Mesendoderm (in vitro differentiated cells): ENCODE data around the gene TOB1.

Source experiments
- DNase-seq: peaks from one replicate; pipeline ENCODE4 v3.0.0; 2013
- H2AK5ac ChIP-seq: 2 replicates; pipeline ENCODE4 v1.6.1; 2013; ENCODE audit warnings: low read length, inconsistent platforms
- H2BK120ac ChIP-seq: 2 replicates; pipeline ENCODE4 v1.6.1; 2013; ENCODE audit warnings: low read depth, mild to moderate bottlenecking, low read length, moderate library complexity, mixed read lengths
- H2BK15ac ChIP-seq: replicated peaks from 2 replicates; pipeline ENCODE4 v1.6.1; 2013; ENCODE audit warnings: low read depth, mild to moderate bottlenecking, moderate library complexity
- H2BK5ac ChIP-seq: 2 replicates; pipeline ENCODE4 v1.6.1; 2013; ENCODE audit warnings: low read length, inconsistent platforms
- H3K18ac ChIP-seq: 2 replicates; pipeline ENCODE4 v1.6.1; 2013; ENCODE audit warnings: mild to moderate bottlenecking, low read length, mixed read lengths
- H3K23ac ChIP-seq: one replicate; pipeline ENCODE4 v1.6.1; 2013; ENCODE audit warnings: low read length
- H3K27ac ChIP-seq: 2 replicates; pipeline ENCODE4 v1.5.1; 2013; ENCODE audit warnings: low read depth, mild to moderate bottlenecking, inconsistent platforms, low read length, moderate library complexity
- H3K27me3 ChIP-seq: 2 replicates; pipeline ENCODE4 v1.6.1; 2013; ENCODE audit warnings: low read length, control low read depth, mild to moderate bottlenecking, inconsistent platforms; ENCODE audit not compliant: insufficient read depth, poor library complexity
- H3K36me3 ChIP-seq: 2 replicates; pipeline ENCODE4 v1.6.1; 2013; ENCODE audit warnings: low read length, inconsistent platforms; ENCODE audit not compliant: control insufficient read depth, insufficient read depth
- H3K4ac ChIP-seq: one replicate; pipeline ENCODE4 v1.6.1; 2013; ENCODE audit warnings: low read depth, mild to moderate bottlenecking, low read length, moderate library complexity
- H3K4me1 ChIP-seq: 2 replicates; pipeline ENCODE4 v1.6.1; 2013; ENCODE audit warnings: low read depth, low read length, inconsistent platforms; ENCODE audit not compliant: control insufficient read depth
- H3K4me2 ChIP-seq: 2 replicates; pipeline ENCODE4 v1.6.1; 2013; ENCODE audit warnings: low read length
- H3K4me3 ChIP-seq: 2 replicates; pipeline ENCODE4 v1.5.1; 2013; ENCODE audit warnings: mild to moderate bottlenecking, low read length
- H3K56ac ChIP-seq: one replicate; pipeline ENCODE4 v1.6.1; 2013; ENCODE audit warnings: low read length
- H3K79me1 ChIP-seq: 2 replicates; pipeline ENCODE4 v1.6.1; 2013; ENCODE audit warnings: low read length, inconsistent platforms
- H3K79me2 ChIP-seq: 2 replicates; pipeline ENCODE4 v1.6.1; 2013; ENCODE audit warnings: mild to moderate bottlenecking, low read length; ENCODE audit not compliant: control insufficient read depth, insufficient read depth
- H3K9ac ChIP-seq: 2 replicates; pipeline ENCODE4 v1.6.1; 2013; ENCODE audit warnings: low read length, inconsistent platforms
- H4K5ac ChIP-seq: one replicate; pipeline ENCODE4 v1.6.1; 2013; ENCODE audit warnings: low read length
- H4K8ac ChIP-seq: one replicate; pipeline ENCODE4 v1.6.1; 2013; ENCODE audit warnings: low read depth, mild to moderate bottlenecking, control low read depth, low read length, moderate library complexity
- WGBS: extraction: QIAGEN DNeasy Blood & Tissue Kit; methylation state at CpG from one replicate; pipeline ENCODE4 v1.1.7; 2013; ENCODE audit warnings: low lambda C conversion rate, missing lambda C conversion rate; ENCODE audit not compliant: insufficient coverage; ENCODE audit errors: extremely low coverage; 5-methylcytosine and 5-hydroxymethylcytosine counted together

Gene TOB1

GRCh38 chr17:50884439-50885311 is 18.5 kb upstream of the TOB1 start:
- no CpG with 5 or more reads among the region's 8 CpGs for WGBS
- Histone ChIP-seq H2AK5ac (no peak overlapping the region), H3K18ac (no peak overlapping the region), H3K4ac (no peak overlapping the region), H4K8ac (no peak overlapping the region), H3K27me3 (no peaks in the 10 kb centered on the region), H3K4me2 (no peak overlapping the region), H3K4me3 (no peak overlapping the region), H3K23ac (no peak overlapping the region), H3K79me1 (no peaks in the 10 kb centered on the region), H3K79me2 (no peaks in the 10 kb centered on the region), H3K27ac (no peak overlapping the region), H2BK5ac (no peak overlapping the region), H2BK15ac (no peak overlapping the region), H3K4me1 (peaks cover 6% of the 10 kb centered on the region), H3K36me3 (no peaks in the 10 kb centered on the region), H2BK120ac (no peak overlapping the region), H3K56ac (no peak overlapping the region), H4K5ac (no peak overlapping the region), H3K9ac (no peak overlapping the region)
- DNase-seq = peak; percentile 94

GRCh38 chr17:50883850-50884438 is 17.8 kb upstream of the TOB1 start:
- Histone ChIP-seq H3K27ac (no peak overlapping the region), H3K56ac (no peak overlapping the region), H3K4me2 (no peak overlapping the region), H3K4me3 (no peak overlapping the region), H2BK5ac (no peak overlapping the region), H2BK15ac (no peak overlapping the region), H2AK5ac (no peak overlapping the region), H3K4ac (no peak overlapping the region), H2BK120ac (no peak overlapping the region), H4K5ac (no peak overlapping the region), H4K8ac (no peak overlapping the region), H3K79me1 (no peaks in the 10 kb centered on the region), H3K36me3 (no peaks in the 10 kb centered on the region), H3K4me1 (peaks cover 2% of the 10 kb centered on the region), H3K23ac (no peak overlapping the region), H3K18ac (no peak overlapping the region), H3K9ac (no peak overlapping the region), H3K27me3 (no peaks in the 10 kb centered on the region), H3K79me2 (no peaks in the 10 kb centered on the region)
- WGBS = no CpG with 5 or more reads among the region's 5 CpGs
- DNase-seq = no peak

DNA sequence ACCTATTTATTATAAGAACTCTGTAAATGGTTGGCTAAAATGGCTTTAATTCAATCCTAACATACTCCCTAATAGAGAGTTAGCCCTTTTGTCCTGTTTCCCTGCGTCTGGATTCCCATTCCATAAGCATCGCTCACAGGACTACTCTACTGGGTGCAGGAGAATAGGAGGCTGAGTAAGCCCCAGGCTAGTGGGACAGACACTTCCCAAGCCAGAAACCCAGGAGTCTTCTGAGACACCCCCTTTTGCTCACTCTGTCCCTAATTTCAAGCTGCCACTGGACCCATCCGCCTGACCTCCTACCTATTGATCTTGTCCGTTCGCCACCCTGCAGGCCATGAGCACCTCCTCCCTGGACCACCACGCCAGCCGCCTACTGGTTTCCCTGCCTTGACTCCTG is 16.7 kb upstream of the TOB1 start:
- no peak overlapping the region for H4K5ac ChIP-seq
- H3K23ac ChIP-seq = no peak overlapping the region
- H4K8ac ChIP-seq = no peak overlapping the region
- no peak overlapping the region for H3K27ac ChIP-seq
- H2BK15ac ChIP-seq = no peak overlapping the region
- no peak overlapping the region for H2BK5ac ChIP-seq
- no peaks in the 10 kb centered on the region for H3K36me3 ChIP-seq
- no peak overlapping the region for H3K18ac ChIP-seq
- no peak overlapping the region for H3K4me2 ChIP-seq
- H3K27me3 ChIP-seq = no peaks in the 10 kb centered on the region
- WGBS = no CpG with 5 or more reads among the region's 7 CpGs
- H2BK120ac ChIP-seq = no peak overlapping the region
- no peak overlapping the region for H3K56ac ChIP-seq
- H3K4ac ChIP-seq = no peak overlapping the region
- H3K79me2 ChIP-seq = no peaks in the 10 kb centered on the region
- no peak overlapping the region for H3K9ac ChIP-seq
- DNase-seq = no peak
- no peak overlapping the region for H2AK5ac ChIP-seq
- peaks cover 2% of the 10 kb centered on the region for H3K4me1 ChIP-seq
- H3K4me3 ChIP-seq = no peak overlapping the region
- H3K79me1 ChIP-seq = no peaks in the 10 kb centered on the region

GRCh38 chr17:50881182-50881581 is 15.0 kb upstream of the TOB1 start:
- Histone ChIP-seq H4K5ac (no peak overlapping the region), H3K4me1 (peaks cover 2% of the 10 kb centered on the region), H3K9ac (no peak overlapping the region), H3K23ac (no peak overlapping the region), H3K4me3 (no peak overlapping the region), H2AK5ac (no peak overlapping the region), H3K27ac (no peak overlapping the region), H3K18ac (no peak overlapping the region), H3K79me2 (no peaks in the 10 kb centered on the region), H3K79me1 (no peaks in the 10 kb centered on the region), H2BK5ac (no peak overlapping the region), H3K36me3 (no peaks in the 10 kb centered on the region), H2BK15ac (no peak overlapping the region), H3K4me2 (no peak overlapping the region), H3K27me3 (no peaks in the 10 kb centered on the region), H2BK120ac (no peak overlapping the region), H3K56ac (no peak overlapping the region), H3K4ac (no peak overlapping the region), H4K8ac (no peak overlapping the region)
- DNase-seq = no peak
- WGBS = no CpG with 5 or more reads among the region's 2 CpGs

DNA sequence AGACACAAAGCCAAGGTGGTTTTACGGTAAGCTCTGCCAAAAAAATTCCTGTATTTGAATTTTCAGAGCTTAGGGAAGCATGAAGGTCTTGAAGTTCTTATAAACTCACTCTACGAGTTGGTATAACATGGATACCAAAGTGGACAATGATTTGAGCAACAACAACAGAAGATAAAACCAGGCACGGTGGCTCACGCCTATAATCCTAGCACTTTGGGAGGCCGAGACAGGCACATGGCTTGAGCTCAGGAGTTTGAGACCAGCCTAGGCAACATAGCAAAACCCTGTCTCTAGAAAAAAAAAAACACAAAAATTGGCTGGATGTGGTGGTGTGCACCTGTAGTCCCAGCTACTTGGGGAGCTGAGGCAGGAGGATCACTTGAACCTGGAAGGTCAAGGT is 12.9 kb upstream of the TOB1 start:
- Histone ChIP-seq H3K9ac (no peak overlapping the region), H3K27ac (no peak overlapping the region), H3K4me2 (no peak overlapping the region), H4K5ac (no peak overlapping the region), H2BK5ac (no peak overlapping the region), H2BK120ac (no peak overlapping the region), H3K23ac (no peak overlapping the region), H3K4me3 (no peak overlapping the region), H3K4me1 (no peaks in the 10 kb centered on the region), H3K79me2 (no peaks in the 10 kb centered on the region), H3K56ac (no peak overlapping the region), H3K18ac (no peak overlapping the region), H3K27me3 (no peaks in the 10 kb centered on the region), H3K4ac (no peak overlapping the region), H2BK15ac (no peak overlapping the region), H2AK5ac (no peak overlapping the region), H3K79me1 (no peaks in the 10 kb centered on the region), H3K36me3 (no peaks in the 10 kb centered on the region), H4K8ac (no peak overlapping the region)
- no peak for DNase-seq
- WGBS = no CpG with 5 or more reads among the region's 5 CpGs
